DLD1 (cell line): Measurements from ENCODE around the gene PDE8A.

ENCODE experiments used
- in situ Hi-C: cut with HindIII; loops from 2 replicates; pipeline ENCODE4 v1.10.0; 2017; ENCODE audit warnings: low sequenced_read_pairs

PDE8A gene

GRCh38 chr15:85116925-85117646, 135.4 kb downstream of the PDE8A start:
- in situ Hi-C loops = no loop called here

GRCh38 chr15:85118173-85118572, 136.5 kb downstream of the PDE8A start:
- in situ Hi-C loops = no loop called here

GRCh38 chr15:85118581-85118980, 136.9 kb downstream of the PDE8A start:
- in situ Hi-C loops = no loop called here

GRCh38 chr15:85120351-85121113, 138.9 kb downstream of the PDE8A start:
- in situ Hi-C loops = no loop called here

- in situ Hi-C loops = no loop called here
Observed at GRCh38 chr15:85124173-85124572, 142.5 kb downstream of the PDE8A start.

- in situ Hi-C loops = no loop called here
Observed at GRCh38 chr15:85125056-85125661, 143.5 kb downstream of the PDE8A start.

- in situ Hi-C loops = no loop called here
Observed at GRCh38 chr15:85128621-85129020, 147.0 kb downstream of the PDE8A start.

- in situ Hi-C loops = no loop called here
Observed at GRCh38 chr15:85129881-85130280, 148.2 kb downstream of the PDE8A start.

- in situ Hi-C loops = no loop called here
Observed at GRCh38 chr15:85131915-85132314, 150.3 kb downstream of the PDE8A start.

GRCh38 chr15:85133709-85134108, 152.1 kb downstream of the PDE8A start:
- in situ Hi-C loops = no loop called here

GRCh38 chr15:85137489-85138168, 156.0 kb downstream of the PDE8A start:
- in situ Hi-C loops = no loop called here

- in situ Hi-C loops = no loop called here
Observed at GRCh38 chr15:85139391-85139790, 157.7 kb downstream of the PDE8A start.

- in situ Hi-C loops = no loop called here
Observed at GRCh38 chr15:85141726-85142125, 160.1 kb downstream of the PDE8A start.

GRCh38 chr15:85142312-85142711, 160.7 kb downstream of the PDE8A start:
- in situ Hi-C loops = no loop called here

- in situ Hi-C loops = no loop called here
Observed at GRCh38 chr15:85149465-85150129, 167.9 kb downstream of the PDE8A start.

- in situ Hi-C loops = no loop called here
Observed at GRCh38 chr15:85150130-85150480, 168.4 kb downstream of the PDE8A start.

GRCh38 chr15:85151145-85151544, 169.5 kb downstream of the PDE8A start:
- in situ Hi-C loops = no loop called here

GRCh38 chr15:85151861-85152260, 170.2 kb downstream of the PDE8A start:
- in situ Hi-C loops = no loop called here

GRCh38 chr15:85154061-85154460, 172.4 kb downstream of the PDE8A start:
- in situ Hi-C loops = no loop called here

GRCh38 chr15:85155360-85155759, 173.7 kb downstream of the PDE8A start:
- in situ Hi-C loops = no loop called here

GRCh38 chr15:85155857-85156256, 174.2 kb downstream of the PDE8A start:
- in situ Hi-C loops = no loop called here
